Kidney tubule cell (primary cell): ENCODE measurements around the gene LRIG2.
A peak's percentile ranks its signal among the peaks of the same experiment; 100 is the strongest.
"Not testable (repeated sequence)": the region's sequence is repeated elsewhere in the genome, so short reads cannot be mapped to it uniquely, and the experiment has no call there.

ENCODE experiments used
- DNase-seq: peaks from one replicate; pipeline ENCODE4 v3.0.0-alpha.2; 2018; ENCODE audit warnings: low spot score

LRIG2 gene

DNA sequence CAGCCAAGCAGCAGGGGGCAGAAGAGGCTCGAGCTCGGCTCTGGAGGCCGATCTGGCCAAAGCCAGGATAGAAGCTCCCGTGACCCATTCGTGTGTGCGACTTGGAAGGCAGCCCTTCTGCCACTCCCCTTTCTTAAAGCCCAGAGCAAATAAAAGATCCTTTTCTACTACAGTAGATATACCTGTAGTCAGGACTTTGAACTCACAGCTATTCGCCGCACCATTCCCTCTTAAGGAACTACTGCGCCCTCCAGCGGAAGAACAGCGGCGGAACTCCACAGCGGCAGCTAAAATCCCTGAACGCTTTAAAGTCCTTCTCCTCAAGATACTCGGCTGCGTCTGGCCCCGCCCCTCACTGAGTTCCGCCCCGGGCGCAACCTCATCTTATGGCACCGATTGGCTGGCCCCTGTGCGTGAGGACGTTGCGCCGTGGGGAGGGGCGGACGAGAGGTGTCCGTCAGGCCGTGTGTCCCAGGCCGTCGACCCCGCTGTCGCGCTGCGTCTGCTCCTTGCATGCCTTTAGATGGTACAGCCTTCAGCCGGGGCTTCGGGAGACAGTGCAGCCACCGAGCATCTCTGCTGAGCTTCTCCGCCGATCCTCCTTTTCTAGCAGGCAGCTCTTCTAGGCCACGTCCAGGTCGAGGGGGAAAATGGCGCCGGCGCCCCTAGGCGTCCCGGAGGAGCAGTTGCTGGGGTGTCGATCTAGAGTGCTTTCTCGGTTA lies at the start of gene LRIG2:
LRIG2 (plus strand) TSS at position 442 of the 722 bp plus-strand sequence; CDS start at position 651, 209 bp downstream.
- peak; percentile 99 for DNase-seq

GRCh38 chr1:113023316-113023715 lies 49.7 kb upstream of the LRIG2 start:
- DNase-seq: not testable (repeated sequence)

- no peak for DNase-seq
Observed at GRCh38 chr1:113027007-113027406, 46.0 kb upstream of the LRIG2 start.

- DNase-seq: no peak
Observed at GRCh38 chr1:113027449-113027848, 45.5 kb upstream of the LRIG2 start.

- no peak for DNase-seq
Observed at GRCh38 chr1:113029822-113030221, 43.2 kb upstream of the LRIG2 start.

GRCh38 chr1:113031171-113031933 lies 41.6 kb upstream of the LRIG2 start:
- DNase-seq: no peak

- DNase-seq: peak; percentile 70
Observed at GRCh38 chr1:113035086-113035485, 37.9 kb upstream of the LRIG2 start.

DNA sequence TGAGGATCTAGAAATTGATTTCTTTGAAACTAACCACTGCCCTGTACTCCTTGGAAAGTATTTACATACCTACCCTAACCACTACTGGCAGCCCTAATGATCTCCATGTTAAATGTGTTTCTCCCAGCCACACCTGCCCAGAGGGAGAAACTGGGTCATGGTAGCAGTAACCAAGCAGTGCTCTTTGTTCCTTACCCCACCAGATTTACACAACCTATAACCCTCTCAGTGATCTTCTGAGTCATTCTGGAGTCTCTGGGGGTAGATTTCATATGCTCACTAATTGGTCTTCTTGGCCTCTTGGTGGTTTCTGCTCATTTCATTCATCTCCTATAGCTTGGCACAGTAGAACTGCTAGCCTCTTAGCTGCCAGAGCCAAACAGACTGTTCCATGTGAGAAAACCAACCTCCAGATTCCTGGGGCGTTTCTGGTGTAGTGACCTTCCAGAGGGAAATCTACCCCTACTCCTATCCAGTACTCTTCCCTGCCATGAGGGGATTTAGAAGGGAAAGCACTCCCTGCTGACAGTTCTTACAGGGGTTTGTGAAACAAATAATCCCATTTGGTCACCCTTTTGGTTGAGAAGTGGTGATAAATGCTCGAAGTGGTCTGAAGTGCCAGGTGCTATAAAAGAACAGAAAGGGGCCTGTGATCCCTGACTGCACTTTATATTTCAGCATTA lies 36.2 kb upstream of the LRIG2 start:
- DNase-seq: peak; percentile 26

GRCh38 chr1:113040041-113040440 lies 33.0 kb upstream of the LRIG2 start:
- no peak for DNase-seq

DNA sequence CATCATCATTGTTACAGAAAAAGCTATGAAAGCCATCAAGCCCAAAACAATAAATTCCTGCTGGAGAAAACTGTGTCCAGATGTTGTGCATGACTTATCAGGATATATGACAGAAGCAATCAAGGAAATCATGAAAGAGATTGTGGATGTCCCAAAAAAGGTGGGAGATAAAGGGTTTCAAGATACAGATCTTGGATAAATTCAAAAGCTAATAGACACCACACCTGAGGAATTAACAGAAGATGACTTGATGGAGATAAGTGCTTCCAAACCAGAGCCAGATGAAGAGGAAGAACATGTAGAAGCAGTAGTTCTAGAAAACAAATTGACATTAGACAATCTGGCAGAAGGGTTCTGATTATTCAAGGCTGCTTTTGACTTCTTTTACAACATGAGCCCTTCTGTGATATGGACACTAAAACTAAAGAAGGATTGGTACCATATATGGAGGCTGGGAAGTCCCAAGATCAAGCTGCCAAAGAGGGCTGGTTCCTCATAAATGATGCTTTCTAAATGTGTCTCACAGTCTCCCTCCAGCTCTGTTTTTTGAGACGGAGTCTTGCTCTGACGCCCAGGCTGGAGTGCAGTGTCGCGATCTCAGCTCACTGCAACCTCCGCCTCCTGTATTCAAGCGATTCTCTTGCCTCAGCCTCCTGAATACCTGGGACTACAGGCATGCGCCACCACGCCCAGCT lies 32.1 kb upstream of the LRIG2 start:
- no peak for DNase-seq

GRCh38 chr1:113041569-113042284 lies 31.3 kb upstream of the LRIG2 start:
- DNase-seq: no peak

- peak; percentile 94 for DNase-seq
Observed at GRCh38 chr1:113042285-113043143, 30.5 kb upstream of the LRIG2 start.

- DNase-seq: not testable (repeated sequence)
Observed at GRCh38 chr1:113043144-113043488, 29.9 kb upstream of the LRIG2 start.

DNA sequence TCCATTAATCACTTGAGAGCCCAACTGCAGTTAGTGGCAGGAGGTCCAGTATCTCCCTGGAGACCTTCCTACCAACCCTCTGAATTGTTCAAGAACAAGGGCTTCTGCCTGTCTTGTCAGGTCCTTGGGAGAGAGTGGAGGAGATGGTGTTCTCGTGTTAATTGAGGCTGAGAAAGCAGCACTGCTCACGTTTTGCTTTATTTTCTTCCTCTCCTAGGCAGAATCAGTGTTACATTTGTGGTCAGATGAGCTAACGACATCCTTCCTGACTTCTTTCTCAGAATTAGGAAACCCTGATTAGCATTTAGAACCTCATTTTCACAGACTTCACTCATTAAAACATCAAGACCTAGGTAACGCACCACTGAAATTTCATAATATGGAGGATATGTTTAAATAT lies 26.4 kb upstream of the LRIG2 start:
- no peak for DNase-seq

DNA sequence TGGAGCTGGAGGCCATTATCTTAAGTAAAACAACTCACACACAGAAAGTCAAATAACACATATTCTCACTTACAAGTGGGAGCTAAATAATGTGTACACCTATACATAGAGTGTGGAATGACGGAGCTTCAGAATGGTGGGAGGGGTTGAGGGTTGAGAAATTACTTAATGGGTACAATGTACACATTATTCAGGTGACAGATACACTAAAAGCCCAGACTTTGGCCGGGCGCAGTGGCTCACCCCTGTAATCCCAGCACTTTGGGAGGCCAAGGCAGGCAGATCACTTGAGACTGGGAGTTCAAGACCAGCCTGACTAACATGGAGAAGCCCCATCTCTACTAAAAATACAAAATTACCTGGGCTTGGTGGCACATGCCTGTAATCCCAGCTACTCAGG lies 24.9 kb upstream of the LRIG2 start:
- no peak for DNase-seq

GRCh38 chr1:113053344-113054126 lies 19.5 kb upstream of the LRIG2 start:
- no peak for DNase-seq

DNA sequence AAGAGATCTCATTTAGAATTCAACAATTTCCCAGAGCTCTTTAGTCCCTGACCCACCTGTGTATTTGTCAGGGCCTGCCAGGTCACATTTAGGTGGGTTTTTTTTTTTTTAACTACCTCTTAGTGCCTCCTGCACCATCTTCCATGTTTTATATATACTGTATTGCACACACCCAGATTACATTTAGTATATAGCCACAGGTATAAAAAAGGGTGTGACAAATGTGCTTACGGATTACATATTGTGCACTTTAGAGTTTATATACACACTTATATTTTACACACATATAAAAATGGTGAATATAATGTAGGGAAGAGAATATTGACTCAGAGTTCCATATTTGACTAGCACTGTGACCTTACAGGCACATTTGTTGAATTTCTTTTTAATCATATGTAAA lies 17.4 kb upstream of the LRIG2 start:
- no peak for DNase-seq

GRCh38 chr1:113057006-113057405 lies 16.0 kb upstream of the LRIG2 start:
- DNase-seq: peak; percentile 57

DNA sequence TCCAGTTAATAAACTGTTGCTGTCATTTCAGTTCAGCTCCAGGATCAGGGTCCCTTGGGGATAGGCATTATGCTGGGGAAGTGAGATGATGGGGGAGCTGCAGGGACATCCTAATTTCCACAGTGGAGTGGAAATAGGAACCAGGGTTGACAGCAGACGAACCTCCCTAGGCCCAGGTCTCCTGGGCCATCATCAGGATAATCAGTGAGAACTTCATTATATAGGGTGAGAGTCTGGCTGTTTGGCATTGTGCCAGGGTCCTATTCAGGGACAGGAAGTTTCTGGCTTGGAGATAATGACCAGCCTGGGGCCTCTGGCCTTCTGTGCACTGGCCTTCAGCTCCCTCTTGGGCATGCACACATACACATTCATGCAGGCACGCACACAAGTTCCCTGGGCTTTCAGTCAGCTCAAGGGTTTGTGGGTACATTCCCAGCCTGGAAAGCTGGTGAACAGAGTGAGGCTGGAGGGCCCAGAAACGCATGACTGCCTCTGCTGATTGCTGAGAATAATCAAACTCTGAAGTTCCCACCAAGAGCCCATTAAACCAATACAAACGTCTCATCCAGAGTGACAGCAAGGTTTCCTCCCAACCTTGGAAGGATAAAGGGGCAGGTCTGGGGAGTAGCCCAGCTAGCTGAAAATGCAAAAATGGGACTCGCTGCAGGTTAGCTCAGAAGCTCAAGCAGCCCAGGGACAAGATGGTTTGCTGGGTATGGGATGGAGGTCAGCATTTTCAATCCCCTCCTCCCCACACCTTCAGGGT lies 13.9 kb upstream of the LRIG2 start:
- peak; percentile 35 for DNase-seq
